ENCODE data around the gene FRAS1.

- TF ChIP-seq POLR2AphosphoS5 (IDR thresholded peaks at IDR 0.05; ENCODE audit: borderline replicate concordance, low read depth, low read length), result no peak
- TF ChIP-seq EZH2 (IDR thresholded peaks at IDR 0.05), result no peak
These were observed 290.4 kb downstream of the FRAS1 start for GRCh38 chr4:78347527-78347926.
